RPMI8226 (cell line): Measurements from ENCODE around the gene PRDX2.

Experiments
- DNase-seq: peaks from one replicate; pipeline ENCODE4 v3.0.0-alpha.2; 2015

The PRDX2 gene

DNA sequence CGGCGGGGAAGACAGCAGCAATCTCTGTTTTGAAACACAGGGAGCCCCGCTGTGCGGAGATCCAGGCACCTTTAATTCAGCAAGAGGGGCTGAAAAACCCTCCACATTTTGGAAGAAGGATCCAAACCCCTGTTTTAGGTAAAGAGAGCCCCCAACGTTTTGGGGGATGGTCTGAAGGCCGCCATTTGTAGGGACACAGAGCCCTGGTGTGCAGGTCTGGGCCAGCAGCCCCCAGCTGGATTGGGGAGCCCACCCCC, 22.8 kb downstream of the PRDX2 start:
- no peak for DNase-seq

DNA sequence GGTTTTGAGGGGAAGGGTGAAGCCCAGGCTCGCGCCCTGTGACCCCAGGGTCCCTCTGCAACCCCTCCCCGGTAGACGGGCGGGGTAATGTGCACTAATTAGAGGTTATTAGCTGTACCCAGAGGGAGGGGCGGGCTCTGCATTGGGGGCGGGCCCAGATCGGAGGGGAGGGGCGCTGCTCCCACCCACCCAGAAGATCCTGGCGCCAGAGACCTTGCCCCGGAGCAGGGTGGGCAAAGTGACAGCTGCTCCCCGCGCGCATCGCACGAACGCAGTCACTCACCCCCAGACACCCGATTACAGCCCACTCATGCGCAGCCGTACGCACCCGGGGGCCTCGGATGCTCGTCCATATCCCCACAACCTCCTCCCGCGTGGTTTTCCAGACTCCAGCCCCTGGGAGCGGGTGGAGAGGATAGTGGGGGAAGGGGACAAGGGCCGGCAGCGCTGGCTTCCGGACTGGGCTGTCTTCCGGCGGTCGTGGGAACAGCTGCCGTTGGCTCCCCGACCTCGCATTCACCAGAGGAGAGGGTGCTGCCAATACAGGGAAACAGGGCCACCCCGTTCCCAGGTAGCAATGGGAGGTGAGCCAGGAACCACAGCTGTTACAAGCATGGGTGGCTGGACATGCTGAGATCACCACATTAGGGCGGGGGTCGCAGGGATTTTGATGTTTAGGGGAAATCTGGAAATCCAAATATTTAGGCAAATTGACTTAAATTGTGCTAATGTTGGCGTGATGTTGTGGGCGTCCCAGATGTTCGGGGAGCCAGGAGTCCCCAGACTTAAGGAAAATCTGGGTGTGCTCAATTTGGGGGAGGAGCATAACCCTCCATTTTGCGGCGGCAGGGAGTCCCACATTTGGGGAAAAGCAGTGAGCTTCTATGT, 23.3 kb downstream of the PRDX2 start:
- peak; percentile 90 for DNase-seq

DNA sequence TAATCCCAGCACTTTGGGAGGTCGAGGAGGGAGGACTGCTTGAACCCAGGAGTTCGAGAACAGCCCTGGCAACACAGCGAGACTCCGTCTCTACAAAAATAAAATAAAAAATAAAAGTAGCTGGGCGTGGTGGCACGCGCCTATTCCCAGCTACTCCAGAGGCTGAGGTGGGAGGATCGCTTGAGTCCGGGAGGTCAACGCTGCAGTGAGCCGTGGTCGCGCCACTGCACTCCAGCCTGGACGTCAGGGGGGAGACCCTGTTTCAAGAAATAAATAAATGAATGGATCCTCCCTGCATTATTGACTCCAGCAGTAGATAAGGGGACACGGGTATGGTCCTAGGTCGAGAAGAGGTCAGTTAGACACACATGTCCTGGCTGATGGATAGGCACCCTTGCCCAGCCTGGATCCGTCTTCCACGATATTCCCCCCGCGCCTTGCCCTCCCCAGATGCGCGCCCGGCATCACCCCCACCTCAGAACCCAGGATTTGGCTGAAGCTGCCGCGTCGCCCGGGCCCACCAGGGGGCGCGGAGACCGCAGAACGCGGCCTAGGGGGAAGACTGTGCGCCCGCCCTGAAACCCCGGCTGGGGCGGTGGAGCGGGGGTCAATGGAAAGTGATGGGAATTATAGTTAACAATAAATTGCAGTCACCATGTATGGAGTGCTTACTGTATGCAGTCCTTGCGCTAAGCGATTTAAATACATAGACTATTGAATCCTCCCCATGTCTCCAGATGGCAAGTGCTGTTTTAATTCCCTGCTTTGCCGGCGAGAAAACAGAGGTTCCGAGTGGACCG, 24.2 kb downstream of the PRDX2 start:
- peak; percentile 85 for DNase-seq

DNA sequence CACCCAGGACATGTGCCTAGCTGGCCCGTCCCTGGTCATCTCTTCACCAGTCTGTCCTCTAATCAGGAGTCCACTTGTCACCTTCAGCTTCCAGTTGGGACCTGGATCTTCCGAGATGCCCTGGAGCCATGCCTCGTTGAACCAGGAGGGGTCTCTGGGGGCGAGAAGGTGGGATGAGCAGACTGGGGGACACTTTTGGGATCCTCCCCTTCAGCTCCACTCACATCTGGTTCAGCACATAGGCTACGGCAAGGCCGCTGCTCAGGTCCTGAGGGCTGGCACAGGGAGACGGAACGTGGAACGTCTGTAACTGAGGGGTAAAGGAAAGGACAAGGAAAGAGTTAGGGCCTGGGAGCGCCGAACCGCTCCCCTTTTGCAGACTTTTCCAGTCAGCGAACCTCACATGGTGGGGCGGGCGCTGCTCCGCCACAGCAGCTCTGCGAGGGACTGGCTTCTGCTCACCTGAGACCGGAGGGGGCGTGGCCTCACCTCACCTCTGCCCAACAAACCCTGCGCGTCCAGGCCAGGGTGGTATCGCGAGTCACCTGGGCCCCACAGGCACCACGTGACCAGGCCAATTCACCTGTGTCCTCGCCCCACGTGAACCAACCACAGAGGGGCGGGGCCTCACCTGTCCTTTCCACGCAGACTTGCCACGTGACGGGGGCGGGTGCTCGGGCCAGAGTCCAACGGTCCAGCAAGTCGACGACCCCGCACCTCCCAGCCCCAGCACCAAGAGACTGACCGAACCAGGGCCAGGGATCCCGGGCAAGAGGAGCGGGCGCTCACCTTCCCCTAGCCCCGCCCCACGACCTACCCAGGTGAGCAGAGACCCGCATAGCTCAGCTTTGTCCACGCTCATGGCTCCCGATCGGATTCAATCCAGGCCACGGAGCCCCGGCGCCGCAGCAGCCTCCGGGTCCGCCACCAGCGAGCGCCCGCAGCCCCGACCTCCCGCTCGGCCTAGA, 26.7 kb downstream of the PRDX2 start, which contains the start of gene HOOK2:
TSS of gene HOOK2 (minus strand) at position 965 of the 968 bp plus-strand sequence. CDS start at position 862, 103 bp downstream.
- DNase-seq: peak; percentile 83

DNA sequence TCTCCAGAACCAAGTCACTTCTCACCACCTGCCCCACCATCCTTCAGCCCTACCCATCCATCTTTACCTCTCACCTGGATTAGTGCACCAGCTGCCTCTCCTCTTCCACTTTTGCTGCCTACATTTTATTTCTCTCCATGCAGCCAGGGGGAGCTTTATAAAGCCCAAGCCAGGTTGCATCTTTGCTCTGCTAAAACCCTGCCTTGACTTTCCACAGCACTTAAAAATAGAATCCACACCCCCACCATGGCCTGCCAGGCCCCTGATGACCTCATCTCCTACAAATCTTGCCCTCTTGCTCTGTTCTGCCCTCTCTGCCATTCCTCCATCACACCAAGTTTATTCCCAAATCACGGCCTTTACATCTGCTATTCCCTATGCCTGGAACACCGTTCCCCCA, 28.0 kb downstream of the PRDX2 start:
- DNase-seq: peak; percentile 51

DNA sequence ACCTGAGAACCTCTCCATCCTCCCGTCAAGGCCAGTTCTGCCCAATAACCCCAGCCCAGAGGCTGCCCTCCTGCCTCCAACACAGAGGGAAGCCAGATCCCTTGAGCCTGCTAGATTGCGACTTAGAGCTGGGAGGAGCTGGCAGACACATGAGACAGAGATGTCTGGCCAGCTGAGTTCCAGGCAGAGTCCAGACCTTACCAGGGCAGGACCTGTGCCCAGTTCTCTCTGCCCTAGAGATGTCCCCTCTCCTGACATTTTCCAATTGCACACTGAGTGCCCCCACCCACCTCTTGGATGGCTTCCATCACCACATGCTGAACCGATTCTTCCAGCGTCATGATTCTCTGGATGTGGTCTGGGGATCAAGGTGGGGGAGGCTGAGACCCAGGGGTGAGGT, 29.3 kb downstream of the PRDX2 start:
- no peak for DNase-seq

DNA sequence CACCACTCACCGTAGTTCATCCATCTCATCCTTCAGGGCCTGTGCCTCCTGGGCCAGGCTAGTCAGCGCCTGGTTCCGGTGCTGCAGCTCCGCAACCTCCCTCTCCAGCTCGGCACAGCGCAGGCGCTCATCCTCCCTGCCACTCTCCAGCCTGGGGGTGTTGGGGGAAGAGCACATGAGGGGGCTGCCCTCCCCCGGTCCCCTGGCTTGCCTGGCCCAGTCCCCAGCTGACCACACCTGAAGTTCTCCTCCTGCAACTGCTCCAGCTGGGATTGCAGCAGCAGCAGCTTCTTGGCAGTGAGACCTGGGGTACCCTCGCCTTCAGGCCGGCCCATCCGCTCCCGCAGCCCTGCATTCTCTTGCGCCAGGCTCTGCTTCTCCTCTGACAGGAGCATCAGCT, 30.7 kb downstream of the PRDX2 start:
- no peak for DNase-seq

DNA sequence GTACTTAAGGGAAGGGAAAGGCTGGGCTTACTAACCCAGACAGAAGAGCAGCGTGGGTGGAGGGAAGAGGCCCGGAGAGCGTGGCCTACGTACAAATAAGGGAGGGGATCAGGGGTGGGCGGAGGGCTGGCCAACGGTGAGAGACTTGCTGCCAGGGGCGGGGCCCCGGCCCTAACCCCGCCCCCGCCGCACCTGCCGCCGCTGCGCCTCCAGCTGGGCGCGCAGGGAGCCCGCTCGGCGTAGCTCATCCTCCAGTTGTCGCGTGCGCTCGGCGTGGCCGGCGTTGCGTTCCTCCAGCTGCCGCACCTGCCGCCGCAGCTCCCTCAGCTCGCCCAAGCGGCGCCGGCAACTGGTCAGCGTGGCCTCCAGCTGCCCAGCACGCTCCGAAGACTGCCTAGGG, 31.9 kb downstream of the PRDX2 start:
- DNase-seq: no peak

DNA sequence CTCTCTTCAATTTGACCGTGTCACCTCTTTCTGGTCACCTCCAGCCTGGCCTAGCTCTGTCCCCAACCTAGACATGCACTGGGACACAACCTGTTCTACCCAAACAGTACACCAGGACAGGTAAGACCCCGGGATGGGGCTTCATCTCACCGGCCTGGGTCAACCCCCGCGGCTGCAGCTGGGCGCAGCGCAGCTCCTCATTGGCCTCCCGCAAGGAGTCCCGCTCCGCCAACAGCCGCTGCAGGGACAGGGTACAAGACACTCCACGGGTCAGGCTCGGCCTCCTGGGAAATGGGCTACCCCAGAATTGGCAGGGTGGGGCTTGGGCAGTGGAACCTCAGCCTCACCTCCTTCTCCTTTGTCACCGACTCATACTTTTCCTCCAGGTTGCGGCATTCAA, 33.9 kb downstream of the PRDX2 start:
- DNase-seq: no peak

DNA sequence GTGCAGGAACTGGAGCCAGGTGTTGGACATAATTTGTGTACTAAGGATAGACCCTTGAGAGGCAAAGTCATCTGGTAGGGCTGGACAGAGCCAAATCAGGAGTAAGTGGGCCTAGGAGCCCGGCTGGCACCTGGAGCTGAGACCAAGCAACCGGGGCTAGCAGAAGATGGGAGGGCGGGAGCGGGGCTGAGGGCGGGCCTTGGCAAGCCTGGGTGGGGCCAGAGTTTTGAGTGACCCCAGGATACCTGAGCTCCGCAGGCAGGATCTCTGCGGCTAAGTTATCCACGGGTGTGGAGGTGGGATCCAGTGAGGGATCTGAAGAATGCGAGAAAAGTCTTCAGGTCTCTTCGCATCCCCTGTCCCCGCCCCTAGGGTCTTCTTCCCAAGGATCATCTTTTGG, 34.5 kb downstream of the PRDX2 start:
- DNase-seq: no peak

DNA sequence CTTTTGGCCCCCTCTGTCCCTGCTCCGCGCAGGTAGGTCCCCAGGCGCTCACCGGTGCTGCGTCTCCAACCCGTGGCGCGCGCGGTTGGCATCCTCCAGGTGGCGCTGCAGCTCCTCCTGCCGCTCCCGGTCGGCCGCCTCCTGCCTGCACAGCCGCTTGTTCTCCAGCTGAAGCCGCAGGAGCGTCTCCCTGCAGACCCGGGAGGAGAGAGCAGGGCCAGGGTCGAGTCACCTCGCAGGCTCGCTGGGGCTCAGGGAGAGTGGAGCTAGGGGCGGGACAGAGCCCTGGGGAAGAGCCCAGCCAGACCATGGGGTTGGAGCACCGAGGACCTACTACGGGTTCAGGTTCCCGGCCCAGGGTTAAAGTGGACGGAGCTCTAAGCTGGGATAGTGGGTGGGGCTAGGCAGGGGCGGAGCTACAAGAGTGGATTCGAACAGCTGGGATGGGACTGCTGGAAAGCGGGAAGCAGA, 35.5 kb downstream of the PRDX2 start:
- DNase-seq: peak; percentile 84

DNA sequence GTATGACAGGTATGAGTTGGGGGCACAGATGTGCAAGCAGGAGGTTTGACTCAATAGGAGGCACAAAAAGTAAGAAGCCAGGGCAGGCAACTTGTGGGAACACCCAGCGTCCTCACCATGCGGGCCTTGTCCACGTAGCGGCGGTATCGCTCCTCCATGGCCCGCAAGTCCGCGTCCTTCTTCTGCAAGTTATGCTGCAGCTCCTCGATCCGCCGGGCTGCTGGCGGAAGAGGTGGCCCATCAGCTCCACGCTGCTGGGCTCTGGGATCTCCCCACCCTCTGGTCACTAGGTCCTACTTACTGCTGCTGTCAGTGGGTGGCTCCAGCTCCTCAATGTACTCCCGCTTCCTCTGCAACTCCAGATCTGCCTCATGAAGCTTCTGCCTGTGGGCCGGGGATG, 36.9 kb downstream of the PRDX2 start:
- no peak for DNase-seq

DNA sequence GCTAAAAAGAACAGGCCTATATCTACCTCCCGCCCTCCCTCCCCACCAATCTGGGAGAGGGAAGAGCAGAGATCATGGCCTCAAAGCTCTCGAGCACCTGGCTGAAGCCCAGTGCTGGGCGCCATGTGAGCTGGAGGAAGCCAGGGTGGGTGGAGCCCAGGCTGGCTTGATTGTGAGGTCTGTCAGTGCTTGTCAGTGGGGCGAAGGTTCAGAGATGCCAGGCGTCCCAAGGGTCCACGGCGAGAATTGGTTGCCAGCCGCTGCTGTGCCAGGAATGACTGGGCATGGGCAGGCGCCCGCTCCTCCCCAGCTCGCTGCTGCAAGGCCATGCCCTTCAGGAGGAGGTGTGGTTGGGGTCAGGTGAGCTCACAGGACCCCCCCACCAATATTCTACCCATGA, 38.5 kb downstream of the PRDX2 start:
- DNase-seq: no peak

DNA sequence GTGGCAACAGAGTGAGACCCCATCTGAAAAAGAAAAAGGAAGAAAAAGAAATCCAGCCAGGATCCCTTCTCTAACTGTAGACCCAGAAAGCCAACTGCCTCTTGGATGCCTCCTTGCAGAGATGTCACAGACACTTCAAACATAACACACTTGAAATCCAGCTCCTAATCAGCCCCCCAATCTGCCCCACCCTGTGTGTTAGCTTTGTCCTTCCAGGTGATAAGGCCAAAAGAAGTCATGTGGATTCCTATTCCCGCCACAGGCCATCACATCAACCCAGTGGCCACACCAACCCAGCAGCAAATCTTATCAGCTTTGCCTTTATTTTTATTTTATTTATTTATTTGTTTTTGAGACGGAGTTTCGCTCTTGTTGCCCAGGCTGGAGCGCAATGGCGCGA, 41.9 kb downstream of the PRDX2 start:
- no peak for DNase-seq

DNA sequence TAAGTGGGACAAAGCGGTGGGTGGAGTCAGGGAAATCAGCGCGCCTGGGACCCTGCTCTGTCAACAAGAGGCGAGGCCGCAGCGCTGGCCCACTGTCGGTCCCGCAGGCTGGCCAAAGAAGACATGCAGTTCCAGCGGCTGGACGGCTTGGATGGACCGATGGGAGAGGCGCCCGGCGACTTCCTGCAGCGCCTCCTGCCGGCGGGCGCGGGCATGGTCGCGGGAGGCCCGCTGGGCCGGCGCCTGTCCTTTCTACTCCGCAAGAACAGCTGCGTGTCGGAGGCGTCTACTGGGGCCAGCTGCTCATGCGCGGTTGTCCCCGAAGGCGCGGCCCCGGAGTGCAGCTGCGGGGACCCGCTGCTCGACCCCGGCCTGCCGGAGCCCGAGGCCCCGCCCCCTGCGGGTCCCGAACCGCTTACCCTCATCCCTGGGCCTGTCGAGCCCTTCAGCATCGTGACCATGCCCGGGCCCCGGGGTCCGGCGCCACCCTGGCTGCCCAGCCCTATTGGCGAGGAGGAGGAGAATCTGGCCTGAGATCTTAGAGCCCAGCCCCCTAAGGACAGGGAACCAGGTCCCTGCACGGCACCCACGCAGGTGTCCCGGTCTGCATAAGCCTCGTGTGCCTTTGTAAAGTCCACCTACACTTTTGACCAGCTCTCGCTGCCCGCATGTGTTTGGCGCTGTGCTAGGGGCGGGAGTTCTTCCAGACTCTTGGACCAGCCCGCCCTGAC, 43.9 kb downstream of the PRDX2 start:
- DNase-seq: peak; percentile 75

DNA sequence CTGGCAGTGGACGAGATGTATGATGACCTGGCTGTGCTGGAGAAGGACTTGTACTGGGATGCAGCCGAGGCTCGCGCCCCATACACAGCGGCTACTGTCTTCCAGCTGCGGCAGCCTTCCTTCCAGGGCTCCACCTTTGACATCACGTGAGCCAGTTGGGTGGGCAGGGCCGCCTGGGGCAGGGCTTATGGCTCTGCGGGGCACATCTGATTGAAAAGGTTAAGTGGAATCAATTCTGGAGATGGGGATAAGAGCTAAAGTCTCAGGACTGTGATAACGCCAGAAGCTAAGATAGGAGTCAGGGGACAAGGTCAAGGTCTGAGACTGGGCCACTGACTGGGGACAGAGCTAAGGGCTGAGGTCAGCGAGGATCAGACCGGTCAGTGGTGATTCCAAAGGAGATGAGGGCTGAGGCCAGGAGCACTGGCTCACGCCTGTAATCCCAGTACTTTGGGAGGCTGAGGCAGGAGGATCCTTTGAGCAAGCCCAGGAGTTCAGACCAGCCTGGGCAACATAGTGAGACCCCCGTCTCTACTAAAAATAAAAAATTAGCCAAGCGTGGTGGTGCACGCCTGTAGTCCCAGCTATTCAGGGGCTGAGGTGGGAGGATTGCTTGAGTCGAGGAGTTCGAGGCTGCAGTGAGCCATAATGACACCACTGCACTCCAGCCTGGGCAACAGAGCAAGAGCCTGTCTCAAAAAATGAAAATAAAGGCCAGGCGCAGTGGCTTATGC, 45.3 kb downstream of the PRDX2 start:
- DNase-seq: no peak

DNA sequence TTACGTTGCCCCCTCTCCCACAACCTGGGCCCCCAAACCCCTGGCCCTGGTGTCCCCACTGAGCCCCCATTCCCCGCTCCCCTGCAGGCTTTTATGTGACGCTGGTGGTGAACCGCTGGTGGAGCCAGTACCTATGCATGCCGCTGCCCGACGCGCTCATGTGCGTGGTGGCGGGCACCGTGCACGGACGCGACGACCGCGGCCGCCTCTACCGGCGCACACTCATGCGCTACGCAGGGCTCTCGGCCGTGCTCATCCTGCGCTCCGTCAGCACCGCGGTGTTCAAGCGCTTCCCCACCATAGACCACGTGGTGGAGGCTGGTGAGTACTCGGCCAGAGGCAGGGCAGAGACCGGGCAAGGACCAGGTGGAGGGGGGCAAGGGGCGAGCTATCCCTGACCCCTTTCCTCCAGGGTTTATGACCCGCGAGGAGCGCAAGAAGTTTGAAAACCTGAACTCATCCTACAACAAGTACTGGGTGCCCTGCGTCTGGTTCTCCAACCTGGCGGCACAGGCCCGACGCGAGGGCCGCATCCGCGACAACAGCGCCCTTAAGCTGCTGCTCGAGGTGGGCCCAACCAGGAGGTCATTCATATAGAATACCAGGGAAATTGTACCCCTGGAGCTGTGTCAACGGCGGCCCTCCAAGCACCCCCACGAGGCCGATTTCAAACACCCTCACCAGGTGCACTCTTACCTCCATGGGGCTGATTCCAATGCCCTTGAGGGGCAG, 47.0 kb downstream of the PRDX2 start:
- no peak for DNase-seq

DNA sequence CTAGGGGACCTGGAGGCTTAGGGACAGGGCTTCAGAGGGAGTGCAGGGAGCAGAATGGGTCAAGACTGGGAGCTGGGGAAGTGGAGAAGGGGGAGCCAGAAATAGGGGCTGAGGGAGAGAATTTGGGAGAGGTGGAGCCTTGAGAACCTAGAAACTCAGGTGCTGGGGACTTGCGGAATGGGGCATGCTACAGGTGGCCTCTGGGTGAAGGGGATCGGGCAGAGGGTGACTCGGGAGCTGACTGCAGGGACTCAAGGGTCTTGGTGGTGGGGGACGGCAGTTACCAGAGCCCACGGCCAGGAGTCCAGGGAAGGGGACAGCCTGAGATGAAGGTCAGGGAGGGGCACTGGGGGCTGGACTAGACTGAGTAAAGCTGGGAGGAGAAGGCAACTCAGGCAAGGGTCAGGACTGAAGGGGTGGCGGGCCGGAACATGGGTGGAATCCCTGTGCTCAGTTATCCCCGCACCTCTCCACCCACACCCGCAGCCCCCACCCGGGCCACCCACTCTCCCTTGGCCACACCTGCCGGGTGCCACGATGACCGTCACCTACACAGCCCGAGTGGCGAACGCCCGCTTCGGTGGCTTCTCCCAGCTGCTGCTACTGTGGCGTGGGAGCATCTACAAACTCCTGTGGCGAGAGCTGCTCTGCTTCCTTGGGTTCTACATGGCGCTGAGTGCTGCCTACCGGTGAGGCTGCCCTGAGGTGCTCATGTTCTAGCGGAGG, 49.4 kb downstream of the PRDX2 start:
- DNase-seq: no peak

DNA sequence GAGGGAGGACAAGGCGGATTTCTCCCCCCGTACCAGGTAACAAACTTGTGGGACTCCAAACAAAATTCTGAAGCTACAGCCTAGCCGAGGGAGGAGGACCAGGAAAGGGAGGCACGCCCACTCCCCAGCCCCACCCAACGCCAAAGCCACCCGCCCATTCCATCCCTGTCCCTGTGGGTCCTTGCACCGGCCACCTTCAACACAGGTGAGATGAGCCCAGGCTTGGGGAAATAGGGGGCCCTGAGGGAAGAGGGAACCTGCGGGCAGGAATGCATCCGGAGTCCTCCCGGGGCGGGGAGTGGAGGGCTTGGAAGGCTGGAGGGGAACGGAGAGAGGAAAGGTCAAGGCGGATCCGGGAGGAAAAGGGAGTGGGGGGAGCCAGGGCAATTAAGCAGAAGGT, 50.0 kb downstream of the PRDX2 start, which contains the start of gene BEST2:
TSS of gene BEST2 (plus strand) at position 157 of the 400 bp plus-strand sequence. CDS start 802 bp downstream, outside the sequence.
- DNase-seq: no peak

DNA sequence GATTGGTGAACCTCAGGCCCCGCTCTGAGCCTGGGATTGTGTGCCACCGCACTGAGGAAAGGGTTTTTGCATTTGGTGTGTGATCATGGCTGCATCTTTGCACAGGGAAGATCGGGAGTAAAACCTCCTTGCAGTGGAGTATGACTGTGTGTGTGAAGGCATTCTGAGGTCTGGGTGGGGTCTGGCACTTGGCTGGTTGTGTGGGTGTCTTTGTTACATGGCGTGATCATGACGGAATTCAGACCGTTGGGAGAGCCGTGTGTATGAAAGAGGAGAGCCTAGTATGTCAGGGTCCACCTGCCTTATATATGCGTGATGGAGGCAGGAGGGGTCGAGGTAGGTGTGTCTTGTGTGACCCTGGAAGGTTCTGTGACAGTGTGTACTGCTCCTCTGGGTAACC, 50.7 kb downstream of the PRDX2 start:
- DNase-seq: no peak
